GM19328 (cell line): ENCODE measurements around the gene GET4.

Source experiments
- ATAC-seq: cut with Tn5 transposase; IDR thresholded peaks from one replicate; pipeline ENCODE4 v1.9.1; 2021; ENCODE audit warnings: mild to moderate bottlenecking, moderate library complexity; ENCODE audit not compliant: unreplicated experiment

Gene GET4

DNA sequence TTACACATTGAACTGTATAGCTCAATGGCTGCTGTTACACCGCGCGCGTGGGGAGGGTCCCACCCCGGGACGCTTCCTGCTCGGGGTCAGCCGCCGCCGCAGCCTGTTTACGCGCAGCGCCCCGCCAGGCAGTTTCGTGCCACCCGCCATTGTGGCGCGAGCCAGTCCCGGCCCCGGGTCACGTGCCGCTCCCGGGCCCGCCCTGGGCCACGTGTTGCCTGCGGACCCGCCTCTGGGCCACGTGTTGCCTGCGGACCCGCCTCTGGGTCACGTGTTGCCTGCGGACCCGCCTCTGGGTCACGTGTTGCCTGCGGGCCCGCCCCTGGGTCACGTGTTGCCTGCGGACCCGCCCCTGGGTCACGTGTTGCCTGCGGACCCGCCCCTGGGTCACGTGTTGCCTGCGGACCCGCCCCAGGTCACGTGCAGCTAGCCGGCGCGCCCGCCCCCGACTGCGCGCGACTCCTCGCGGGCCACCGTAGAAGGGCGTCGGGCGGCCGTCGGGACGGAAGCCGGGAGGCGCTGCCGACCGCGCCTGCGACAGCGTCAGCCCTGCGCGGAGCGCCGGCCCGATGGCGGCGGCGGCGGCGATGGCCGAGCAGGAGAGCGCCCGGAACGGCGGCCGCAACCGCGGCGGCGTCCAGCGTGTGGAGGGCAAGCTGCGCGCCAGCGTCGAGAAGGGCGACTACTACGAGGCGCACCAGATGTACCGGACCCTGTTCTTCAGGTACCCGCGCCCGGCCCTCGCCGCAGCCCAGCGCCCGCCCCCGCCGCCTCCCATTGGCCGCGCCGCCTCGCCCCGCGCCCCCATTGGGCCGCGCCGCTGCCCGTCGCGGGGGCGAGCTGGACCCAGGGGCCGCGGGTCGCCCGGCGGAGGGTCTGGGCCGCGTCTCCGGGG is at the start of gene GET4:
GET4 (plus strand) TSS at position 478 of the 895 bp plus-strand sequence; CDS start at position 570, 92 bp downstream.
- ATAC-seq: peak; percentile 78

DNA sequence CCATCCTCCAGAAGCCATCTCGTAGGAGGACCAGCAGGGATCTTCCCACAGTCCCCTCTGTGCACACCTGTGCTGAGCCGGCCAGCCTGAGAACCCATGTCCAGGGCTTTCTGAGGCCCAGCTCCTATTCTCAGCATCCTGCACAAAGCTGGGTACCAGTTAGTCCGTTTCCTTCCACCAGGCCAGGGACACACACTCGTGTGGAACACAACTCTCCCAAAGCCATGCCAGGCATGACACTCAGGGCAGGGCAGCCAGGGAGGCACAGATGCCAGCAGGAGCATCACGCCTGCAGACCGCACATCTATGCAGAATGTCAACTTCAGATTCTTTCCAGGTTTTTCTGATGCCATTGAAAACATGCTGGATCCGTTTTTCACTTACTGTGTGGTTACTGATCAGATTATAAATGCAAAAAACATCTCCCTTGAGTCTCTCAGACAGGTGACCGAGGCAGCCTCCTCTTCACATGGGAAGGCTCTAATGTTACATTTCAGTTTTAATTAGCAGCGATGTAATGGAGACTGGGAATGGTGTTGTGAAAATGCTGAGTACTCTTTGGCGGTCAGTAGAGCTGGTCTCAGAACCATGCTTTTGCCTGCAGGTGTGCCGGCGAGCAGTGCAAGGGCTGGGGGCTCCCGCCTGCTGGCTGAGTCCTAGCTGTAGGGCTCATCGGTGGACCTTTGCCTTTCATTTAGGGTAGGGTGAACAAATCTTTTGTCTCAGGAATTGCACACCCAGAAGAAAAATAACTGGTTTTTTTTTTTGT is 47.4 kb upstream of the GET4 start:
- ATAC-seq: no peak

- no peak for ATAC-seq
Measured at GRCh38 chr7:830069-830468, 46.3 kb upstream of the GET4 start.

- no peak for ATAC-seq
Measured at GRCh38 chr7:831596-832166, 44.7 kb upstream of the GET4 start.

DNA sequence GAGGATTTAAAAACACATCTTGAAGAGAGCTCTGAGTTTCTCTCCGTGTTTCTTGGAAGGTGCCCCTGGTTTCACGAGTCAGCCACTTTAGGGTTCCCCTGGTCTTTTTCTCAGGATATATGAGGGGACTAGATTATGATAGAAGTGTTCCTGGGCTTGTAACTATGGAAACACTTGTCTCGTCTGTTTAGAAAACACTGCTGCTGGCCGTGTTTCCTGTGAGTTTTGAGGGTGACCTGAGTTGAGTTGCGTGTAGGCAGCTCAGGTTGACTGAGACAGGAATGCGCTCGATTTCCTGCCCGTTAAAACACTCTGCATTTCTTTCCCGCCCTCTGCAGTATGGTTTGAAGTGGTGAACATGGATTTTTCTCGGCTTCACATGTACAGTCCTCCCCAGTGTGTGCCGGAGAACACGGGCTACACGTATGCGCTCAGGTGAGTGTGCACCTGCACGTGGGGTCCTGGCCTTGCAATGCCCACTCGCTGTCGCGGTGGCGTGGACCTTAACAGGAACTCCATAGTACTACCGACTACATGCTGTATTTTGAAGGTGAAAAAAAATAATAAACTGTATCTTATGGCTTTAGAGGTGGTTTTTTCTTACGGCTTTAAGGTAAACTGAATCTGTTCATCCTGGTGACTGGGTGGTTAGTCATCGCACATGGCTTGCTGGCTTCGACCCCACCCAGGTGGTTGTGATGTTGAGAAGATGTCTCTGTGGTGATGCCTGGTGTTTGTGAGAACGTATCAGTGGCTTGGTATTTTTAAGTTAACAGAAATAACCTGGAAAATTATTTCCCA is 44.0 kb upstream of the GET4 start, which contains the start of gene SUN1:
SUN1 (plus strand) TSS at position 310 of the 801 bp plus-strand sequence; CDS start at position 359, 49 bp downstream.
- no peak for ATAC-seq

DNA sequence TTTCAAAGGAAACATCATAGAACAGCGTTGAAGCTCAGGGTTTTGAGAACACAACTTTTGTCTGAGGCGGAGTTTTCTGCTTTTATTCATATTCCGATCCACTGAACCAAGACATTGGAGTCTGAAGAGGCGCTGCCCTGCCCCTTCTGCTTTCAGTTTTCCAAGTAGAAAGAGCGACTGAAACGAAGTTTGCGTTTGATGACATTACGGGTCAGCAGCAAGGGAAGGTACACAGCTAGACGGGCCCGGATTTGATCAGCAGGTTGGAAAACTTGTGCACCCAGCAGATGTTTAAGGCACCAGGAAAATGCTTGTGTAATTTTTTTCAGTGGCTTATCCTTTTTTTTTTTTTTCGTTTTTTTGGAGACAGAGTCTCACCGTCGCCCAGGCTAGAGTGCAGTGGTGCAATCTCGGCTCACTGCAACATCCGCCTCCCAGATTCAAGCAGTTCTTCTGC is 43.4 kb upstream of the GET4 start:
- ATAC-seq: no peak

- ATAC-seq: no peak
Measured at GRCh38 chr7:833601-834258, 42.6 kb upstream of the GET4 start.

GRCh38 chr7:834277-834676 is 42.1 kb upstream of the GET4 start:
- ATAC-seq: no peak

DNA sequence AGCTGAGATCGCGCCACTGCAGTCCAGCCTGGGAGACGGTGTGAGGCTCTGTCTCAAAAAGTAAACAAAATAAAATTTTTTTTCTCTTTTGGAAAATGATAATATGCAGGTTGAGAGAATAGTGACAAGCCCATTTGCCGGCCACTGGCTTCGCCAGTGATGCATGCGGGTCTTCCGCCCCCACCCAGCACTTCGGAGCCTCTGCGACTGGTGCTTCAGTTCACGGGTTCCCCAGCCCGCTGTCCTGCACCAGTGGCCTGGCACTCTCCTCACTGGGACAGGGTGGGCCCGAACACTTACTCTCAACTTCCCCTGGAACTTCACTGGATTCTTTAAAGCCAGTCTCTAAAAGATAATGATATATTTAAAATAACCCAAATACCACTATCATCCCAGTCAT is 41.3 kb upstream of the GET4 start:
- no peak for ATAC-seq

DNA sequence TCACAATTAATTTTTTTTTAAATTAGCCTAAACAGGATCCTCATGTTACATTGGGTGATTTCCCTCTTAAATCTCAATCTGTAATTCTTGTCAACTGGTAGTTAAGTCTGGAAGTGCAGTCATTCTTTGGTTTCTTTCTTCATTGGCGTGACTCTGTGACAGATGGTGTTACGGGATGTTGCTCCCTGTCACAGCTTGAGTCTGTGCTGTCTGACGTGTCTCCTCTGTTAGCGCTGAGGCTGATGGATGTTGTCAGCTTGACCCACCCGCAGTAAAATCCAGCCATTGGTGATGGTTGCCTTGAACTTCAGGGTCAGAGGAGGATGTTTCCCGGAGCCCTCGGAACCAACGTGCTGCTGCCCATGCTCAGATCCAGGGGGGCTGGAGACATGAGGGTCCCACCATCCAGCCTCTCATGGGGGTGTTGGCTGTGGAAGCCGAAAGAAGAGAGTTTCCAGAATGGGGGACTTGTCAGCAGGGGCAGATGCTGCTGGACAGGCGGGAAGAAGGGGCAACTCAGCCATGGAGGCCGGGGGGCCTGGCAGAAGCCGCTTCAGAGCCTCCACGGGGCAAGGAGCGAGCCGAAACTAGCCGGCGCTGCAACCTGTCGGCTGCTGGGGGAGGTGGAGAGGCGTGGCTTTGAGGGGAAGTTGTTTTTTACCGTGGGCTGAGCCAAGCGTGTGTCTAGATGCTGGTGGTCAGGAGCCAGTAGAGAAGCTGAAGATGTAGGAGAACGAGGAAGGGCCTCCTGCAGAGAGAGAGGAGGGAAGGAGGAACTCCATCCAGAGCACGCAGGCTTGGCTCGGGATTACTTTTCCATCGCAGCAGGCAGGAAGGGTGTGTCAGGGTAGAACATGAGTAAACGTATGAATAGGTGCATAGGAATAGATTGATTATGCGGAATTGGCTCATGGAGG is 40.6 kb upstream of the GET4 start:
- no peak for ATAC-seq

GRCh38 chr7:836429-836828 is 39.9 kb upstream of the GET4 start:
- no peak for ATAC-seq

DNA sequence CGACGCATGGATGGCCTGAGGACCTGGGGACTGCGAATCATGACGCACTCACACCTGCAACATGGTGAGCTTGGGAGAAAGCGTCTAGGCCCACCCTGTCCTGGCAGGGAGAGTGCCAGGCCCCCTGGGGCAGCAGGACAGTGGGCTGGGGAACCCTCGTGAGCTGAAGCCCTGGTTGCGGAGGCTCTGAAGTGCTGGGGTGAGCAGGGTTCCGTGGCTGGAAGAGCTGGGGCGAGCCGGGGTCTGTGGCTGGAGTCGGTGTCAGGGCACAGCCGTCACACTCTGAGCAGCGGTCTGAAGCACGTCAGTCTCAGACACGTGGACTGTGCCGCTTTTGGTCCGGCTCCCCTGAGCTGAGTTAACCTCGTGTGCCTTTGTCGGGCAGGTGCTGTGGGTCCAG is 39.4 kb upstream of the GET4 start:
- ATAC-seq: no peak

DNA sequence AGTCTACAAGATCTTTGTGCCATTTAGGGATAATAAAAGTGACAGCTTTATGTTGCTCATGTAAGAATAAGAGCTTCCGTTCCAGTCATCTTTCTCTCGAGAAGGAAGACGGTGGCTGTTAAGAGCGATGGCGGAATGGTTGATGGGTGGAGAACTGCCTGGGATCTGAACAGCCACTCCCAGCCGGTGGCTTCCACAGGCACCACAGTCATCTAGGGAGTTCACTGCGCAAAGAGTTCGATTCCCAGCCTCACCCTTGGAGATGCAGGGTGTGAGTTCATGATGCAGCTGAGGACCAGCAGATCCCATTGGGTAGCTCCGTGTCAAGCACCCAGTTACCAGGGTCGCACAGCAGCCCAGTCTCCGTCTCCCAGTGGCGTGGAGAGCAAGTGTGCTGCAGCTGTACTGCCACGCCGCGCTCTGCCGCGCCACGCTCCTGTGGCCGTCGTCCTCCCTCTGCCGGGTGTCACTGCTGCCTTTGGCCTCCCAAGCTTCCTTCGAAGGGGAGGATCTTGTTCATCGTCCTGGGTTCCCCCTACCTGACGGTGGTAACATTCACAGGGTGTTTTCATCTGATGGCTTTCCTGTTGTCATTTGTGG is 36.3 kb upstream of the GET4 start:
- no peak for ATAC-seq

DNA sequence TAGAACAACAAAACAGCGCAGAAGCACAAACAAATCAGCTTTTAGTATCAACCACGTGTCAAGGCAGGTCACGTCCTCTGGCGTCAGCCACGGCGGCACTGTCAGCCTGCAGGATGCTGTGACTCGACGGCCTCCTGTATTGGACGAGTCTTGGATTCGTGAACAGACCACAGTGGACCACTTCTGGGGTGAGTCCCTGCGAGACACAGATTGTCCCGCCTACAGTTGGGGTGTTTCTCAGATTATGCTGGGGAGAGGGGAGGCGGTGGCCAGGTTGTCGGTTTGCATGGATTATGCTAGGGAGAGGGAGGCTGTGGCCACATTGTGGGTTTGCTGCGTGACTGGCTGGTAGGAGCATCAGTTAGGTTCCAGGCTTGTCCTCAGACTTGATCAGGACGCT is 34.4 kb upstream of the GET4 start:
- ATAC-seq: no peak

- ATAC-seq: no peak
Measured at GRCh38 chr7:842431-843031, 33.8 kb upstream of the GET4 start.

DNA sequence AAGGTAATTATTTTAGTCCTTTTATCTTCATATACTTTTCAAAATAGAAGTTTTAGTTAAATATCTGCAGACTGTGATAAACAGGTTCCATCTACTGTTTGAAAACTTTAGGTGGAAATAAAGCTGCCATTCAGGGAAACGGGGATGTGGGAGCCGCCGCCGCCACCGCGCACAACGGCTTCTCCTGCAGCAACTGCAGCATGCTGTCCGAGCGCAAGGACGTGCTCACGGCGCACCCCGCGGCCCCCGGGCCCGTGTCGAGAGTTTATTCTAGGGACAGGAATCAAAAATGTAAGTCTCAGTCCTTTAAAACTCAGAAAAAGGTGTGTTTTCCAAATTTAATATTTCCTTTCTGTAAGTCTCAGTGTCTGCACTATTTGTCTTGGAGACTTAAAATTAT is 33.1 kb upstream of the GET4 start:
- no peak for ATAC-seq

DNA sequence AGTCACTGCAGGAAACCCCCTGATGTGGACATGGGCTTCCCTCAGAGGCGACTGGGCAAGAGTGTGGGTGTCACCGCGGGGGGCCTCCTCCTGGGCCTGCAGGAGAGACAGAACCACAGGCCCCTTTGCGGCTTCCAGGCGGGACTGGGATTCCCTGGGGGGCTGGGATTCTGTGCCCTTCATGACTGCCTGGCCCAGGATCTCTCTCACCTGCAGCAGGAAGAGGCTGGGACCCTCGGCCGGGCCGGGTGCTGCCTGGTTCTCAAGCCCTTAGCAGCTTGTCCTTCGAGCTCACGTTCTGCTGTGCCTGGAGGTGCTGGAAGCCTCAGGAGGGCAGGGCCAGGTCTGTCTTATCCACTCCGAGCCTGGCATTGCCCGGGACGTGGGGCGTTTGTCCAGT is 32.3 kb upstream of the GET4 start:
- ATAC-seq: no peak

- ATAC-seq: no peak
Measured at GRCh38 chr7:844514-844913, 31.8 kb upstream of the GET4 start.
